HG03432 (cell line): ENCODE data around the gene FASTKD1.
"Not testable (repeated sequence)": the region's sequence is repeated elsewhere in the genome, so short reads cannot be mapped to it uniquely, and the experiment has no call there.

ENCODE experiments used
- ATAC-seq: cut with Tn5 transposase; IDR thresholded peaks from one replicate; pipeline ENCODE4 v1.9.1; 2021; ENCODE audit warnings: mild to moderate bottlenecking, moderate library complexity; ENCODE audit not compliant: unreplicated experiment

FASTKD1 gene

GRCh38 chr2:169573160-169573973 is at the start of gene FASTKD1:
Gene FASTKD1, minus strand, starts transcription at chr2:169573865. Its CDS starts 1,836 bp downstream, at chr2:169572029.
- peak; percentile 98 for ATAC-seq

GRCh38 chr2:169623235-169623634 is 49.6 kb upstream of the FASTKD1 start:
- no peak for ATAC-seq

- no peak for ATAC-seq
Observed at GRCh38 chr2:169620509-169620908, 46.8 kb upstream of the FASTKD1 start.

GRCh38 chr2:169619946-169620345 is 46.3 kb upstream of the FASTKD1 start:
- no peak for ATAC-seq

GRCh38 chr2:169615982-169616381 is 42.3 kb upstream of the FASTKD1 start:
- not testable (repeated sequence) for ATAC-seq

GRCh38 chr2:169613876-169614275 is 40.2 kb upstream of the FASTKD1 start:
- ATAC-seq = no peak

- ATAC-seq = no peak
Observed at GRCh38 chr2:169609264-169609663, 35.6 kb upstream of the FASTKD1 start.

GRCh38 chr2:169599568-169599967 is 25.9 kb upstream of the FASTKD1 start:
- ATAC-seq = no peak

- ATAC-seq = no peak
Observed at GRCh38 chr2:169598982-169599381, 25.3 kb upstream of the FASTKD1 start.

- not testable (repeated sequence) for ATAC-seq
Observed at GRCh38 chr2:169596546-169596945, 22.9 kb upstream of the FASTKD1 start.

GRCh38 chr2:169590804-169591203 is 17.1 kb upstream of the FASTKD1 start:
- ATAC-seq = no peak

GRCh38 chr2:169585673-169586072 is 12.0 kb upstream of the FASTKD1 start:
- ATAC-seq = no peak

- peak; percentile 95 for ATAC-seq
Observed at GRCh38 chr2:169584005-169584877, 10.6 kb upstream of the FASTKD1 start, which contains the start of gene PPIG. Gene PPIG, plus strand, starts transcription at chr2:169584351. Its CDS starts 19,691 bp downstream, at chr2:169604042.

- ATAC-seq = no peak
Observed at GRCh38 chr2:169583518-169583917, 9.9 kb upstream of the FASTKD1 start.

- ATAC-seq = not testable (repeated sequence)
Observed at GRCh38 chr2:169582552-169583266, 9.0 kb upstream of the FASTKD1 start.

GRCh38 chr2:169579044-169579443 is 5.4 kb upstream of the FASTKD1 start:
- no peak for ATAC-seq

- ATAC-seq = not testable (repeated sequence)
Observed at GRCh38 chr2:169575264-169575663, 1.6 kb upstream of the FASTKD1 start.

GRCh38 chr2:169574539-169574938 is 874 bp upstream of the FASTKD1 start:
- not testable (repeated sequence) for ATAC-seq

GRCh38 chr2:169573974-169574299 is 272 bp upstream of the FASTKD1 start:
- no peak for ATAC-seq

GRCh38 chr2:169572821-169573159 is 875 bp downstream of the FASTKD1 start:
- no peak for ATAC-seq

GRCh38 chr2:169572189-169572588 is 1.5 kb downstream of the FASTKD1 start:
- ATAC-seq = no peak
